MG63 (cell line): Measurements from ENCODE around the gene ARF4. TPM values are rescaled to one million over a fixed set of nuclear protein-coding genes. Genes with fewer than 3 reads are reported as not detected.
A peak's percentile ranks its signal among the peaks of the same experiment; 100 is the strongest.
"Not testable (repeated sequence)": the region's sequence is repeated elsewhere in the genome, so short reads cannot be mapped to it uniquely, and the experiment has no call there.

ENCODE experiments used
- DNase-seq: peaks from one replicate; pipeline ENCODE4 v3.0.0-alpha.2; 2020
- H3K27me3 ChIP-seq: fragments of 250-450 bp; sonication (Bioruptor Pico); 2 replicates; pipeline ENCODE4 v1.5.1; 2020; ENCODE audit warnings: mild to moderate bottlenecking, moderate library complexity
- H3K36me3 ChIP-seq: fragments of 250-450 bp; sonication (Bioruptor Pico); 2 replicates; pipeline ENCODE4 v1.5.1; 2020; ENCODE audit warnings: mild to moderate bottlenecking, moderate library complexity
- H3K4me3 ChIP-seq: fragments of 250-450 bp; sonication (Bioruptor Pico); 2 replicates; pipeline ENCODE4 v1.5.1; 2020; ENCODE audit warnings: mild to moderate bottlenecking, moderate library complexity
- H3K9me3 ChIP-seq: fragments of 250-450 bp; sonication (Bioruptor Pico); 2 replicates; pipeline ENCODE4 v1.5.1; 2020; ENCODE audit warnings: mild to moderate bottlenecking, moderate library complexity
- total RNA-seq: library from RNA; depleted of rRNA; stranded (reverse); fragments of >200 nt; shearing (Covaris generic); gene quantifications from 2 replicates; pipeline ENCODE4 v1.2.3, GENCODE V29; 2014; ENCODE audit warnings: low replicate concordance; rRNA removed

Gene ARF4
- total RNA-seq: 120 and 159 TPM in 2 replicates

DNA sequence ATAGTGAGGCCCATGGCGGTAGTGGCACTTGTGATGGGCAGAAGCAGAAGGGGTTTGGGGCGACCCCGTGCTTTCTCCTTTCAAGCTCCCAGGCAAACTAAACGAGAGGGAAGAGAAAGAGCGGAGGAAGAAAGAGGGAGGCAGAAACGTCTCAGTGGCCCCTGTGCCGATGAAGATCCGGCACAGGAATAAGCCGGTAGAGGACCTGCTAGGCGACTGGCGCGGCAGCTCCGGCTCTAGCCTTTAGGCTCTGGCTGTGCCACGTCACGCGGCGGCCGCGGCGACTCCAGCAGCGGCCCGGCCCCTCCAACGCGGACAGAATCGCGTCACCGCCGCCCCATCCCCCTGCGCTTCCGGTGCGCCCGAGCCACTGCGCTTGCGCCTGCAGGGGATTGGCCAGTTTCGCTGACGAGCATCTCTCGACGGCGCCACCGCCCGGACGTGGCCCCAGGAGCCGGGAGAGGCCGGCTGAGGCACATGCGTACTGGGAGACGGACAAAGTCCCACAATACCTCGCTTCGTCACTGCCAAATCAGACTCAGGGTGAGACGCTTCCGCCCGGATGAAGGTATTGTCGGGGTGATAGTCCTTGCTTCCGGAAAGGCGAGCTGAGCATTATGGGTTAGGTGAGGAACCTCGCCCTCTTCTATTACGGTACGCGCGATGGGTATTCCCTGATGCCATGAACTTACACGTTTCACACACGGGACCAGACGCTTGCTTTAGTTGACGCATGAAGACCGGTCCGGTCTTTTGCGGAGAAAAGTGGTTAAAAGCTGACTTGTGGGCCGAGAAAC lies at the start of gene ARF4:
TSS of gene ARF4 (minus strand) at position 218 of the 797 bp plus-strand sequence. CDS start at position 14, 204 bp downstream.
- H3K27me3 ChIP-seq: no peaks in the 10 kb centered on the region
- H3K36me3 ChIP-seq: peaks cover 19% of the 10 kb centered on the region
- DNase-seq: peak; percentile 98
- H3K9me3 ChIP-seq: no peaks in the 10 kb centered on the region
- peak within 1 kb of the TSS; percentile 98 for H3K4me3 ChIP-seq

- Histone ChIP-seq H3K4me3 (no peak overlapping the region), H3K36me3 (peaks cover 7% of the 10 kb centered on the region), H3K27me3 (no peaks in the 10 kb centered on the region), H3K9me3 (no peaks in the 10 kb centered on the region)
- DNase-seq: peak; percentile 1
Observed at GRCh38 chr3:57646723-57647122, 49.6 kb upstream of the ARF4 start.

DNA sequence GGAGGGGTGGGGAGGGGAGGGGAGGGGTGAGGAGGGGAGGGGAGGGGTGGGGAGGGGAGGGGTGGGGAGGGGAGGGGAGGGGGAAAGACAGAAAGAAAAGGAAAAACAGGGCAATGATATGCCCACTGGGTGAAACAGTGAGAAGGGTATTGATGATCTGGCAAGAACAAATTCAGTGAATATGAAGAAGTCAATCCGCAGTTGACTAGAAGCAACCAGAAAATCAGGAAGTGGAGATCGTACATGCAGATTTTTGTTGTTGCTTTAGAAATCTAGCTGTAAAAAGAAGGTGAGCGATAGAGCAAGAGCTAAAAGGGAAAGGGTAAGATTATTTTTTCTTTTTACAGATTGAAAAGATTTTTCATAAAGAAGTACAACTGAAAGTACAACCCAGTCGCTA lies 47.6 kb upstream of the ARF4 start:
- H3K9me3 ChIP-seq: no peaks in the 10 kb centered on the region
- peaks cover 8% of the 10 kb centered on the region for H3K36me3 ChIP-seq
- H3K27me3 ChIP-seq: no peaks in the 10 kb centered on the region
- no peak overlapping the region for H3K4me3 ChIP-seq
- no peak for DNase-seq

DNA sequence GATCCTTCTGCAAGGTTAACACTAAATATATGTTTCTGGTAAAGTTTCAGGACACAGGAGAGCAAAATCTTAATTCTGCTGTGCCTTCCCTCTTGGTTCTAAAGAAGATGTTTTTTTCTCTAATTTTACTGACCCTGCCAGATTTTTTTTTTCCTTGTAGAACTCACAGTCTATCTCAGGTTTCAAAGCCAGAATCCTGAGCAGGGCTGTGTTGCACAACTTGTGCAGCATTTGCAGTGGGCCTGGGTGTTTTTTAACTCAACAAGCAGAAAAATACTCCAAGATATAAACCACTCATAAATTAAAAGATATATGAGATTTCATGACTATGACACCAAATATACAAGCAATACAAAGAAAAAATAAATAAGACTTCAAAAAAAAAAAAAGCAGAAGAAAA lies 40.2 kb upstream of the ARF4 start:
- H3K36me3 ChIP-seq: peaks cover 12% of the 10 kb centered on the region
- H3K4me3 ChIP-seq: no peak overlapping the region
- no peak for DNase-seq

DNA sequence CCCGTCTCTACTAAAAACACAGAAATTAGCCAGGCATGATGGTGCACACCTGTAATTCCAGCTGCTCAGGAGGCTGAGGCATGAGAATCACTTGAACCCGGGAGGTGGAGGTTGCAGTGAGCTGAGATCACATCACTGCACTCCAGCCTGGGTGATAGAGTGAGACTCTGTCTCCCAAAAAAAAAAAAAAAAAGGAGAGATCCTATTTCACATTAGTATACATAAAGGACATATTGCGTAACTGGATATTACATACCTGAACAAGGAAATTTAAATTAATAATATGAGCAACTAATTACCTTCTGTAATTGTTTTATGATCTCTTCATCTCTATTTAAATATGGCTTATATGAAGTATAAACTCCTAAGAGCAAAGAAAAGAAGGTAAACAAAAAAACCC lies 37.1 kb upstream of the ARF4 start:
- not testable (repeated sequence) for H3K36me3 ChIP-seq, H3K9me3 ChIP-seq, H3K27me3 ChIP-seq, H3K4me3 ChIP-seq, DNase-seq

More for the DNA sequence above, 40.2 kb upstream of the ARF4 start:
- Histone ChIP-seq H3K27me3 (no peaks in the 10 kb centered on the region), H3K9me3 (no peaks in the 10 kb centered on the region)

DNA sequence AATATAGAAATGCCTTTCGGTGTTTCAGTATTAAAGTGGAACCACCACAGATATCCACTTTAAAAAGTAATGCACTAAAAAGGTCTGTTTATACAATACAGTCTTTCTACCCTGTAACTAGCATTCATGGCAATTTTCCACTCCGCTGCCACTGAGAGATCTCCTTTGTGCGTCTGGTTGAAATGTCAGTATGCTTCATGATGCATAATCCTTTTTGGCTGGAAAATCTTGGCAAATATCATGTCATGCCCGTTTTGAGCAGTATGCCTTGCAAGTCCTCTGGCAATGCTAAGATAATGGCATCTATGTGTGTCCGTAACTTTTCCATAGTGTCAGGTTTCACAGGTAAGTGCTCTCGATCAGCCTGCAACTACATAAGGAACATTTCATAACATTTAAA lies 30.8 kb upstream of the ARF4 start:
- H3K4me3 ChIP-seq: no peak overlapping the region
- no peak for DNase-seq
- no peaks in the 10 kb centered on the region for H3K9me3 ChIP-seq
- H3K36me3 ChIP-seq: peaks cover 17% of the 10 kb centered on the region
- H3K27me3 ChIP-seq: no peaks in the 10 kb centered on the region

DNA sequence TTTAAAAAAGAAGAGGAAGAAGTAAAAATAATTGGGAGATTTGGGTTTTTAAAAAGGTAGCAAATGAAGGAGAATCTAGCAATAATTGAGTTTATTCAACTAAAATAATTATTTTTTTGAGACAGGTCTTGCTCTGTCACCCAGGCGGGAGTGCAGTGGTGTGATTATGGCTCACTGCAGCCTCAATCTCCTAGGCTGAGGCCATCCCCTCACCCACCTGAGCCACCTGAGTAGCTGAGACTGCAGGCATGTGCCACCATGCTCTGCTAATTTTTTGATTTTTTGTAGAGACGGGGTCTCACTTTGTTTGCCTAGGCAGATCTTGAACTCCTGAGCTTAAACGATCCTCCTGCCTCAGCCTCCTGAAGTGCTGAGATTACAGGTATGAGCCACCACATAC lies 27.7 kb upstream of the ARF4 start:
- no peaks in the 10 kb centered on the region for H3K9me3 ChIP-seq
- H3K27me3 ChIP-seq: no peaks in the 10 kb centered on the region
- H3K36me3 ChIP-seq: peaks cover 12% of the 10 kb centered on the region
- H3K4me3 ChIP-seq: no peak overlapping the region
- DNase-seq: no peak

GRCh38 chr3:57622362-57622761 lies 25.2 kb upstream of the ARF4 start:
- Histone ChIP-seq H3K9me3 (no peaks in the 10 kb centered on the region), H3K36me3 (peaks cover 6% of the 10 kb centered on the region), H3K27me3 (no peaks in the 10 kb centered on the region), H3K4me3 (no peak overlapping the region)
- no peak for DNase-seq

GRCh38 chr3:57617739-57618138 lies 20.6 kb upstream of the ARF4 start:
- H3K9me3 ChIP-seq: no peaks in the 10 kb centered on the region
- no peak overlapping the region for H3K4me3 ChIP-seq
- no peak for DNase-seq
- no peaks in the 10 kb centered on the region for H3K36me3 ChIP-seq
- H3K27me3 ChIP-seq: no peaks in the 10 kb centered on the region

GRCh38 chr3:57616233-57616632 lies 19.1 kb upstream of the ARF4 start:
- Histone ChIP-seq H3K27me3 (no peaks in the 10 kb centered on the region), H3K4me3 (no peak overlapping the region), H3K9me3 (no peaks in the 10 kb centered on the region), H3K36me3 (no peaks in the 10 kb centered on the region)
- no peak for DNase-seq

- H3K9me3 ChIP-seq, H3K36me3 ChIP-seq, DNase-seq, H3K4me3 ChIP-seq, H3K27me3 ChIP-seq: not testable (repeated sequence)
Observed at GRCh38 chr3:57611870-57612269, 14.7 kb upstream of the ARF4 start.

DNA sequence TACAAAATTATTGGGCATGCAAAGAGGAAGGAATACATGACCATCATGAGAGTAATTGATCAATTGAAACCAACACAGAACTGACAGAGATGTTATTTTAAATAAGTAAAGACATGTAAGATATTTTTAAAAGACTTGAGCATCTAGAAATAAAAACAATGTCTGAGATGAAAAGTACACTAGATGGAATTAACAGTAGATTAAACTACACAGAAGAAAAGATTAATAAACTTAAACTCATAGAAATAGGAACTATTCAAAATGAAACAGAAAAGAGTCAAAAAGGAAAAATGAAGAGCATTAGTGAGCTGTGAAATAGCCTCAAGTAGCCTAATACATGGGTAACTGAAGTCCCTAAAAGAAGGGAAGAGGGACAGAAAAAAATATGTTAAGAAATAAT lies 8.5 kb upstream of the ARF4 start:
- H3K36me3 ChIP-seq: no peaks in the 10 kb centered on the region

DNA sequence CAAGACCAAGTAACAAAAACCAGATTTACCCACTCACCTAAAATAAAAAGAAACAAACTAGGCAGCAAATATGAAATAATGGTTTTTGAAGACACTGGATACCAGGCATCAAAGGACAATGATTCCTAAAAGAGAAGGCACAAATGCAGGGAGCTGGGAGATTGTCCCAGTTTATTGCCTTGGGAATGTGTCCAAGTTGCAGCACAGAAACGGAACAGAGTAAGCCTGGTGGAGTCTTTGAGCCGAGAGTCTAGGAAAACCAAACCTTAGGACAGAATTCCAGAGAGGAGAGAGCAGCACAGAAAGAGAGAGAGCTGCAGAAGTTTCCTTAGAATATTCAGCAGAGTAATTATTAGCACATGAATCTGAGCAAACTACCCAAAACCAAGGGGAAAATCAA lies 7.8 kb upstream of the ARF4 start:
- Histone ChIP-seq H3K4me3 (no peak overlapping the region), H3K36me3 (no peaks in the 10 kb centered on the region), H3K27me3 (no peaks in the 10 kb centered on the region), H3K9me3 (no peaks in the 10 kb centered on the region)
- no peak for DNase-seq

More for the DNA sequence above, 8.5 kb upstream of the ARF4 start:
- H3K9me3 ChIP-seq: no peaks in the 10 kb centered on the region
- H3K4me3 ChIP-seq: no peak overlapping the region
- no peak for DNase-seq
- H3K27me3 ChIP-seq: no peaks in the 10 kb centered on the region

DNA sequence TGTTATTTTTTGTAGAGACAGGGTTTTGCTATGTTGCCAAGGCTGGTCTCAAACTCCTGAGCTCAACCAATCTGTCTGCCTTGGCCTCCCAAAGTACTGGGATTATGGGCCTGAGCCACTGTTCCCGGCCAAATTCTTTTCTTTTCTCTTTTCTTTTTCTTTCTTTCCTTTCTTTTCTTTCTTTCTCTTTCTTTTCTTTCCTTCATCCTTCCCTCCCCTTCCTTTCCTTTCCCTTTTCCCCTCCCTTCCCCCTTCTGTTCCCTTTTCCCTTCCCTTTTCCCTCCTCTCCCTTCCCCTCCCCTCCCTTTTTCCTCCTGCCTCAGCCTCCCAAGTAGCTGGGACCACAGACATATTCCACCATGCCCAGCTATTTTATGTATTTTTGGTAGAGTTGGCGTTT lies 3.1 kb upstream of the ARF4 start:
- Histone ChIP-seq H3K27me3 (no peaks in the 10 kb centered on the region), H3K9me3 (no peaks in the 10 kb centered on the region), H3K4me3 (no peak overlapping the region), H3K36me3 (peaks cover 2% of the 10 kb centered on the region; the same call in 1 of the 2 replicates)
- no peak for DNase-seq

- peaks cover 11% of the 10 kb centered on the region; the same call in 1 of the 2 replicates for H3K36me3 ChIP-seq
- H3K27me3 ChIP-seq: no peaks in the 10 kb centered on the region
- peak overlapping the region; percentile 98 for H3K4me3 ChIP-seq
- no peaks in the 10 kb centered on the region for H3K9me3 ChIP-seq
- no peak for DNase-seq
Observed at GRCh38 chr3:57598765-57599360, 1.7 kb upstream of the ARF4 start.

GRCh38 chr3:57596495-57597126 lies 533 bp downstream of the ARF4 start:
- Histone ChIP-seq H3K4me3 (peak overlapping the region; percentile 98), H3K9me3 (no peaks in the 10 kb centered on the region), H3K27me3 (no peaks in the 10 kb centered on the region), H3K36me3 (peaks cover 19% of the 10 kb centered on the region)
- DNase-seq: peak; percentile 81

GRCh38 chr3:57594576-57594975 lies 2.6 kb downstream of the ARF4 start:
- H3K27me3 ChIP-seq: no peaks in the 10 kb centered on the region
- no peak for DNase-seq
- H3K9me3 ChIP-seq: no peaks in the 10 kb centered on the region
- H3K36me3 ChIP-seq: peaks cover 23% of the 10 kb centered on the region
- H3K4me3 ChIP-seq: peak overlapping the region; percentile 98
